ENCODE data around the gene AMBRA1.

The AMBRA1 gene

DNA sequence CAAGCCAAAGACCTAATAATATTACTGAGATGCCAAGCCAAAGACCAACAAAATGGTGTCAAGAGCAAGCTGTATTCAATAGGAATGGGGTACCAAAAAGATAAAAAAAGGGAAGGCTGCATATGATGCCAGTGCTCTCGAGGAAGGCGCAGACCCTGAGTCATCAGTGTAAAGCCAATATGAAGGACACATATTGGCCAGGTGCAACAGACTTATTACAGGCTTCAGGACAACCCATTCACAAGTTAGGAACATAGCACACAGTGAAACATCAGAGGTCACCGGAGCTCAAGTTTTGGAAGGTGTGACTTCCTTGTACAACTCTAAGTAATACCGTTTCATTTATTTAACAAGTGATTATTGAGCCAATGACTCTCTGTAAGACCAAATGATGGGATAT, 58.1 kb downstream of the AMBRA1 start:
- Histone ChIP-seq H3K27ac (replicated peaks) (no peak overlapping the region), H3K4me3 (replicated peaks; ENCODE audit: insufficient read depth, low read length) (no peak overlapping the region), H3K27me3 (ENCODE audit: insufficient read depth, poor library complexity, severe bottlenecking) (no peaks in the 10 kb centered on the region)
- DNase-seq (ENCODE audit: low read depth in 1 of 2, low spot score in 1 of 2): no peak
- TF ChIP-seq GABPA (IDR thresholded peaks at IDR 0.05; ENCODE audit: low read depth) (no peak), SPI1 (IDR thresholded peaks at IDR 0.05; ENCODE audit: borderline replicate concordance, low read depth) (no peak), POLR2AphosphoS5 (IDR thresholded peaks at IDR 0.05; ENCODE audit: low read depth) (no peak)
- TF ChIP-seq, protein P1, sequence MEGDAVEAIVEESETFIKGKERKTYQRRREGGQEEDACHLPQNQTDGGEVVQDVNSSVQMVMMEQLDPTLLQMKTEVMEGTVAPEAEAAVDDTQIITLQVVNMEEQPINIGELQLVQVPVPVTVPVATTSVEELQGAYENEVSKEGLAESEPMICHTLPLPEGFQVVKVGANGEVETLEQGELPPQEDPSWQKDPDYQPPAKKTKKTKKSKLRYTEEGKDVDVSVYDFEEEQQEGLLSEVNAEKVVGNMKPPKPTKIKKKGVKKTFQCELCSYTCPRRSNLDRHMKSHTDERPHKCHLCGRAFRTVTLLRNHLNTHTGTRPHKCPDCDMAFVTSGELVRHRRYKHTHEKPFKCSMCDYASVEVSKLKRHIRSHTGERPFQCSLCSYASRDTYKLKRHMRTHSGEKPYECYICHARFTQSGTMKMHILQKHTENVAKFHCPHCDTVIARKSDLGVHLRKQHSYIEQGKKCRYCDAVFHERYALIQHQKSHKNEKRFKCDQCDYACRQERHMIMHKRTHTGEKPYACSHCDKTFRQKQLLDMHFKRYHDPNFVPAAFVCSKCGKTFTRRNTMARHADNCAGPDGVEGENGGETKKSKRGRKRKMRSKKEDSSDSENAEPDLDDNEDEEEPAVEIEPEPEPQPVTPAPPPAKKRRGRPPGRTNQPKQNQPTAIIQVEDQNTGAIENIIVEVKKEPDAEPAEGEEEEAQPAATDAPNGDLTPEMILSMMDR (IDR thresholded peaks at IDR 0.05; ENCODE audit: insufficient read depth, low read length): no peak
- TF ChIP-seq, protein P2, sequence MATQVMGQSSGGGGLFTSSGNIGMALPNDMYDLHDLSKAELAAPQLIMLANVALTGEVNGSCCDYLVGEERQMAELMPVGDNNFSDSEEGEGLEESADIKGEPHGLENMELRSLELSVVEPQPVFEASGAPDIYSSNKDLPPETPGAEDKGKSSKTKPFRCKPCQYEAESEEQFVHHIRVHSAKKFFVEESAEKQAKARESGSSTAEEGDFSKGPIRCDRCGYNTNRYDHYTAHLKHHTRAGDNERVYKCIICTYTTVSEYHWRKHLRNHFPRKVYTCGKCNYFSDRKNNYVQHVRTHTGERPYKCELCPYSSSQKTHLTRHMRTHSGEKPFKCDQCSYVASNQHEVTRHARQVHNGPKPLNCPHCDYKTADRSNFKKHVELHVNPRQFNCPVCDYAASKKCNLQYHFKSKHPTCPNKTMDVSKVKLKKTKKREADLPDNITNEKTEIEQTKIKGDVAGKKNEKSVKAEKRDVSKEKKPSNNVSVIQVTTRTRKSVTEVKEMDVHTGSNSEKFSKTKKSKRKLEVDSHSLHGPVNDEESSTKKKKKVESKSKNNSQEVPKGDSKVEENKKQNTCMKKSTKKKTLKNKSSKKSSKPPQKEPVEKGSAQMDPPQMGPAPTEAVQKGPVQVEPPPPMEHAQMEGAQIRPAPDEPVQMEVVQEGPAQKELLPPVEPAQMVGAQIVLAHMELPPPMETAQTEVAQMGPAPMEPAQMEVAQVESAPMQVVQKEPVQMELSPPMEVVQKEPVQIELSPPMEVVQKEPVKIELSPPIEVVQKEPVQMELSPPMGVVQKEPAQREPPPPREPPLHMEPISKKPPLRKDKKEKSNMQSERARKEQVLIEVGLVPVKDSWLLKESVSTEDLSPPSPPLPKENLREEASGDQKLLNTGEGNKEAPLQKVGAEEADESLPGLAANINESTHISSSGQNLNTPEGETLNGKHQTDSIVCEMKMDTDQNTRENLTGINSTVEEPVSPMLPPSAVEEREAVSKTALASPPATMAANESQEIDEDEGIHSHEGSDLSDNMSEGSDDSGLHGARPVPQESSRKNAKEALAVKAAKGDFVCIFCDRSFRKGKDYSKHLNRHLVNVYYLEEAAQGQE (IDR thresholded peaks at IDR 0.05; ENCODE audit: insufficient replicate concordance, low read depth): no peak

DNA sequence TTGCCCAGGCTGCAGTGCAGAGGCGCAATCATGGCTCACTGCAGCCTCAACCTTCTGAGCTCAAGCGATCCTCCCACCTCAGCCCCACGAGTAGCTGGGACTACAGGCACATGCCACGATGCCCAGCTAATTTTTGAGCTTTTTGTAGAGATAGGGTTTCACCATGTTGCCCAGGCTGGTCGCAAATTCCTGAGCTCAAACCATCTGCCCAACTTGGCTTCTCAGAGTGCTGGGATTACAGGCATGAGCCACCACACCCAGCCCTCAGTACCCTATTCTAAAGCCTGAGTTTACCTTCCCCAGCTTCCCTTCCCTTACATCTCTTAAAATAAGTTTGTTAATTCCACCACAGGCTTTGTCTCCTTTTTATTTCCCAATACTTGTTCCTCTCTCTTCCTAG, 59.1 kb downstream of the AMBRA1 start:
- Histone ChIP-seq H3K4me3 (replicated peaks; ENCODE audit: insufficient read depth, low read length) (no peak overlapping the region), H3K27me3 (ENCODE audit: insufficient read depth, poor library complexity, severe bottlenecking) (no peaks in the 10 kb centered on the region), H3K27ac (replicated peaks) (no peak overlapping the region)
- DNase-seq (ENCODE audit: low read depth in 1 of 2, low spot score in 1 of 2): no peak
- TF ChIP-seq, protein P2 (IDR thresholded peaks at IDR 0.05; ENCODE audit: insufficient replicate concordance, low read depth): no peak
- TF ChIP-seq, protein P1 (IDR thresholded peaks at IDR 0.05; ENCODE audit: insufficient read depth, low read length): no peak
- TF ChIP-seq POLR2AphosphoS5 (IDR thresholded peaks at IDR 0.05; ENCODE audit: low read depth) (no peak), SPI1 (IDR thresholded peaks at IDR 0.05; ENCODE audit: borderline replicate concordance, low read depth) (no peak), GABPA (IDR thresholded peaks at IDR 0.05; ENCODE audit: low read depth) (no peak)

DNA sequence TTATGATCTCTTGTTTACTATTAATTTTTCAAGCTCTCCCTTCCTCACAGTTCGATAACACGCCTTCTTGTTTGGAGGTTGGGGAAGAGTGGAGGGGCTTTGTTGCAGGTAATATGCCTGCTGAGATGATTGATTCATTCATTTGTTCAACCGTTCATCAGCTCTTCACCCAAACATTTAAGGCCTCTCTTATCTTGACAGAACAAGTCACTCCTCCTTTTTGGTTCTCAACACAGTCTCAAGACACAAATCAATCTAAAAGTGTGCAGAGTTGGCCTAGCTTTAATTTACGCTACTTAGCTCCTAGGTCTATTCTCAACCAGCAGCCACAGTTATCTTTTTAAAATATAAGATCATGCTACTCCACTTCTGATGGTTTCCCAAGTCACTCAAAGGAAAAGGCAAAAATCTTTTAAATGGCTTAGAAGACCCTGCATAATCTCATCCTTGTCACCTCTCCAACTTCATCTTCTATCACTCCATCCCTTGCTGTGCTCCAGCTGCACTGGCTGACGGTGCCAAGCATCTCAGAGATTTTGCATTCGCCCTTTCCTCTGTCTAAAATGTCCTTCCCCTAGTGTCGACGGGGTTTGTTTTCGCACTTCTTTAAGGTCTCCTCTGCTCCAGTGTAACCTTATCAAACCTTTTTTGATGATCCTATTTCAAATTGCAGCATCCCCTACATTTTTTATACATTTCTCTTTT, 60.3 kb downstream of the AMBRA1 start:
- no peaks in the 10 kb centered on the region for H3K27me3 ChIP-seq (ENCODE audit: insufficient read depth, poor library complexity, severe bottlenecking)
- H3K27ac ChIP-seq (replicated peaks): no peak overlapping the region
- TF ChIP-seq, protein P1 (IDR thresholded peaks at IDR 0.05; ENCODE audit: insufficient read depth, low read length): no peak
- DNase-seq (ENCODE audit: low read depth in 1 of 2, low spot score in 1 of 2): no peak
- H3K4me3 ChIP-seq (replicated peaks; ENCODE audit: insufficient read depth, low read length): no peak overlapping the region
